Suppressor macrophage treated with lipopolysaccharide for 1 hour (primary cell): ENCODE data around the gene CHRM1.
"Not testable (repeated sequence)": the region's sequence is repeated elsewhere in the genome, so short reads cannot be mapped to it uniquely, and the experiment has no call there.

Experiments used
- DNase-seq, 3 donors: peaks; one replicate each; pipeline ENCODE4 v3.0.0-alpha.2; 2020 to 2022

Gene CHRM1, protein sequence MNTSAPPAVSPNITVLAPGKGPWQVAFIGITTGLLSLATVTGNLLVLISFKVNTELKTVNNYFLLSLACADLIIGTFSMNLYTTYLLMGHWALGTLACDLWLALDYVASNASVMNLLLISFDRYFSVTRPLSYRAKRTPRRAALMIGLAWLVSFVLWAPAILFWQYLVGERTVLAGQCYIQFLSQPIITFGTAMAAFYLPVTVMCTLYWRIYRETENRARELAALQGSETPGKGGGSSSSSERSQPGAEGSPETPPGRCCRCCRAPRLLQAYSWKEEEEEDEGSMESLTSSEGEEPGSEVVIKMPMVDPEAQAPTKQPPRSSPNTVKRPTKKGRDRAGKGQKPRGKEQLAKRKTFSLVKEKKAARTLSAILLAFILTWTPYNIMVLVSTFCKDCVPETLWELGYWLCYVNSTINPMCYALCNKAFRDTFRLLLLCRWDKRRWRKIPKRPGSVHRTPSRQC

GRCh38 chr11:62921201-62921572, at the start of gene CHRM1:
CHRM1 (minus strand) TSS chr11:62921363; CDS start chr11:62911100, 10,263 bp downstream.
- no peak for DNase-seq

- no peak for DNase-seq
Measured at GRCh38 chr11:62965574-62965973, 44.4 kb upstream of the CHRM1 start.

DNA sequence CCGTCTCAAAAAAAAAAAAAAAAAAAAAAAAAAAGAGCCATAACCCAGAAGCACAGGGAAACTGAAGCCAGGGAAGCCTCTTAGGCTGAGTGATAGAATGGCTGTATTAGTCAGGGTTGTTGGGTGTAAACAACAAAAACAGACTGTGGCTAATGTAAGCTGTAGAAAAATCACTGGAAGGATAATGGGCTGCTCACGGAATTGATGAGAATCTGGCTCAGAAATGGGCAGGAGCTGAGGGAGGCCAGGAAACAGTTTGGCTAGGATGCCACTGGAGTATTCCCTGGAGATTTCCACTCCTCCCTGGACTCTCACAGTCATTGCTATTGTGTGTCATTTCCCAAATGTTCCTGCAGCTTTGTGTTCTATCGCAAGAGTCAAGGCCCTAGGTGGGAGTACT, 41.2 kb upstream of the CHRM1 start:
- DNase-seq: no peak

GRCh38 chr11:62961017-62961570, 39.9 kb upstream of the CHRM1 start:
- no peak for DNase-seq

DNA sequence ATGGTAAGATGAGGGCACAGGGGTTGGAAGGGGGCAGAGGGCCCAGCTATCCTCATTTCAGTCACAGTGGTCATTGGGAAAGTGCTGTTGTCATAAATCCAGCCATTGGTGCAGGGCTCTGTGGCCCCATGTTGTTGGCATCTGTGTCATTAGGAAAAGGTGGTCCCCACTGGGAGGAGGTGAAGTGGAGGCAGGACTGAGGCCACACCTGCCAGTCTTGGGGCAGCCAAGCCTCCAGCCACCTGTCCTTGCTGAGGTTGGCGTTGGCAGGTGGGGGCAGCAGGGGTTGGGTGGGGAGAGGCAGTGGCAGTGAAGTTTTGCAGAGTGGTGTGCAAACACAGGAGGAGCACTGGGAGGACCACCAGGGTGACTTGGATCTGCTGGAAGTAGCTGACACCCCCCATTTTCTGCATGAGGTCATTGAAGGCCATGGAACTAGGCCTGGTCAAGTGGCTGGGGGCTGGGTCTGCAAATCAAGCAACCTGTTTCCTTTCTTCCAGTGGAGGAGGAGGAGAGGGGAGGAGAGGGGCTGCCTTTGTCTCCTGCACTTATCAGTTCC, 38.3 kb upstream of the CHRM1 start:
- no peak for DNase-seq

GRCh38 chr11:62958547-62959421, 37.6 kb upstream of the CHRM1 start:
- DNase-seq: peak; percentile 46 to 68 (median 47)

- DNase-seq: no peak
Measured at GRCh38 chr11:62957147-62957546, 36.0 kb upstream of the CHRM1 start.

GRCh38 chr11:62954478-62954877, 33.3 kb upstream of the CHRM1 start:
- DNase-seq: no peak

DNA sequence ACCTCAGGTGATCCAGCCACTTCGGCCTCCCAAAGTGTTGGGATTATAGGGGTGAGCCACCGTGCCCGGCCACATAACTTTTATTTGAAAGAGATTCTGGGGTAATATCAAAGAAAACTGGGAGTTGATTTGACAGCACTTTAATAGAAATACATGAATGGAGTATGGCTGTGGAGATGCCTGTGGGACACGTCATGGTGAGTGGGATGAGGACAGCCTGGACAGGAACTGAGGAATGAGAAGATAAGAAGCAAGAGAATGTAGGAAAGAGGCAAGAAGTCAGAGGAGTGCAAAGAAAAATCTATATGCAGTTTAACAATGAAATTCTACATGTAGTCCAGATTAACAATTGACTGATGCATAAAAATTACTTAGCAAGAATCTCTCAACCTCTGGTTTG, 32.6 kb upstream of the CHRM1 start:
- DNase-seq: no peak

DNA sequence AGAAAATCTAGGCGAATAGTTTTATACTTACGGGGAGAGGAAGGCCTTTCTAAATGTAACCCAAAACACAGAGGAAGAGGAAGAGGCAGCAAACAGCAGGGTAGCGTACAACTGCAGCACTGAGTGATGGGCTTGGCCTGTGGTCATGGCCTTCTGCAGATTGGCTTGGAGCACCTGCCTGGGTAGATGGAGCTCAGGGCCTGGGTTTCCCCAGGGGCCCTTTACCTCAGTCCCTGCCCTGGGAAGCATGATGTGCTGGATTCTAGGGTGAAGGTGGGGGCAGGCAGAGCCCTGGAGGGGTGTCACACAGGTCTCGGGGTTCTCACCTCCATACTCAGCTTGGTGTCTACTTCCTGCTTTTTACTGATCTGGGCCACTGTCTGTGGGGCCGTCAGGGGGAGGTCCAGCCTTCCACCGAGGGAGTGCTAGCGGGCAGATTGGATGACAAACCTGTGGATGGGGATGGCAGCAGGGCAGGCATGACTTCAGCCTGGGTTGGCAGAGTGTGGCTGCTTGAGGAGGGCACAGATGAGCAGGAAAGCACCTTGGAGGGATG, 27.7 kb upstream of the CHRM1 start:
- no peak for DNase-seq

DNA sequence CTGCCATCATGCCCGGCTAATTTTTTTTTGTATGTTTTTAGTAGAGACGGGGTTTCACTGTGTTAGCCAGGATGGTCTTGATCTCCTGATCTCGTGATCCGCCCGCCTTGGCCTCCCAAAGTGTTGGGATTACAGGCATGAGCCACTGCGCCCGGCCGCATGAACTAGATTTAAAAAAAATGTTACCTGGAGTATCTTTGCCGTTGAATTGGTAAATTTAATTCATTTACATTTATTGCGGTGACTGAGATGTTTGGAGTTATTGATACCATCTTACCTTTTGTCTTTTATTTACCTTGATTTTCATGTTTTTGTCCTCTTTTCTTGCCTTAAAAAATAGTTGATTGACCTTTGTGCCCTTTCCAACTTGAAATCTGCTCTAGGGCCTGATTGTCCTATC, 24.4 kb upstream of the CHRM1 start:
- DNase-seq: not testable (repeated sequence)

- peak in 2 of 3 donors; percentile 26 to 40 for DNase-seq
Measured at GRCh38 chr11:62937528-62937927, 16.4 kb upstream of the CHRM1 start.

DNA sequence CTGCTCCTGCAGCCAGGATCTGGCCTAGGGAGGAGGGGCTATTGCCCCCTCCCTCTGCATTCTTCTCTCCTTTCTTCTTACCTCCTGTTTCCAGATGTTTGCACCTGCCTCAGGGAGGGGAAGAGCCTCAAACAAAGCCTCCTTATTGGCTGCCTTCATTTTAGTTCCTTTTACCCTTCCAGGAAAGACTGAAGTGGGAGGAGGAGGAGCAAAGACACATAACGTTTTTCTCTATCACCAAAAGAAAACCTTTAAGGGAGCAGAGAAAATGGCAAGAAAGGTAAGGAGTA, 13.3 kb upstream of the CHRM1 start:
- no peak for DNase-seq

- DNase-seq: no peak
Measured at GRCh38 chr11:62933750-62934495, 12.8 kb upstream of the CHRM1 start.

DNA sequence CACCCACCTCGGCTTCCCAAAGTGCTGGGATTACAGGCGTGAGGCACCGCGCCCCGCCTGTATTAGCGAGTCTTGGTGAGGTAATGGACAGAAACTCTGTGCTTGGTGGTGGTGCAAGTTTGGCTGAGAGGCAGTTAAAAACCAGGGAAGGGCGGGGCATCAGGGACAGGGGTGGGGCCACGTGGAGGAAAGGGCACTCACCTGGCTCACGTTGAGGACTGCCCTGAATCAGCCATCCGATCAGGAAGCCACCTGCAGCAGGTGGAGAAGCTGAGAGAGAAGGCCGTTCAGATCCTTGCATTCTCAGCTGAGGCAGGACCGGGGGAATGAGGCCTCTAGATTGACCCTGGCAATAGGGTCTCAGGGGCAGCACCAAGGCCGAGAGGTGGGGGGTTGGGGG, 12.1 kb upstream of the CHRM1 start:
- no peak for DNase-seq

DNA sequence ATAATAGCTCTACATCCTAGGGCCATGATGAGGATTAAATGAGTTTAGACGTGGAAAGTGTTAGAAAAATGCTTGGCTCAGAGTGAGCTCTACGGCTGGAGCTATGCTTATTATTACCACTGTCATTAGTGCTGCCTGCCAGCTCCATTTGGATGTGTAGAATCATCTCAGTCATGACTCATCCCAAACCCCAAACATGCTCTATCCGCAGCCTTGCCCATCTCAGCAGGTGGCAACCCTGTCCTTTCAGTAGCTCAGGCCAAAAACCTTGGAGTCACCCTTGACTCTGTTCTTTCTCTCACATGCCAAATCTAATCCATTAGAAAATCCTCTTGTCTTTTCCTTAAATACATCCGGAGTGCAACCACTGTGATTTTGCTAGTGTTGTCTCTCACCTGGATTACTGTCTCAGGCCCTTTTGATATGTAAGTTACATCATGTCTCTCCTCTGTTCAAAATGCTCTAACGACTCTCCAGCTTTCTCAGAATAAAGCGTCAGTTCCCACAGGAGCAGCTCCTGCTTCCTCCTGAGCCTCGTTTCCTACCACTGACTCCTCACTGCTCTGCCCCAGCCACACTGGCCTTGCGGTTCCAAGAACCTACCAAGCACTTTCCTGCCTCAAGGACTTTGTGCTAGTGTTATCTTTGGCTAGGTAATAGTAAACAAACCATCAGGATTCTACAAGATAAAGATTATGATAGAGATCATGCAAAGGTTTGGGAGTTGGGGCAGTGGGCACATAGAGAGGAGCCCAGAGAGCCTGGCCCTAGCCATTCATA, 10.5 kb upstream of the CHRM1 start:
- DNase-seq: no peak

DNA sequence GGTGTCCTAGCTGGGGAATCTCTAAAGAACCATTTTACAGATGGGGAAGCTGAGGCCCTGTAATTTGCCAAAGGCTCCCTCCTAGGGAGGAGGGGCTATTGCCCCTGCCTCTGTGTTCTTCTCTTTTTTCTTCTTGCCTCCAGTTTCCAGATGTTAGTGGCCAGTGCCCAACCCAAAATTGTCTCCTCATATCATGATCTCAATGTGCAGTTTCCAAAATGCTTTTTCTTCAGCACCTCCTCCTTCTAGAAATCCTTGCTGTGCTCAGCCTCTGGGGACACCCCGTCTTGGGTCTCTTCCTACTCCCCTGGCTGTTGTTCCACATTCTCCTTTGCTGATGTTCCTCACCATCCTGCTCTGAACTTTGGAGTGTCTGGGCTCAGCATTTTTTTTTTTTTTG, 9.5 kb upstream of the CHRM1 start:
- no peak for DNase-seq

- DNase-seq: no peak
Measured at GRCh38 chr11:62930157-62930556, 9.0 kb upstream of the CHRM1 start.

- DNase-seq: no peak
Measured at GRCh38 chr11:62928011-62928410, 6.8 kb upstream of the CHRM1 start.

DNA sequence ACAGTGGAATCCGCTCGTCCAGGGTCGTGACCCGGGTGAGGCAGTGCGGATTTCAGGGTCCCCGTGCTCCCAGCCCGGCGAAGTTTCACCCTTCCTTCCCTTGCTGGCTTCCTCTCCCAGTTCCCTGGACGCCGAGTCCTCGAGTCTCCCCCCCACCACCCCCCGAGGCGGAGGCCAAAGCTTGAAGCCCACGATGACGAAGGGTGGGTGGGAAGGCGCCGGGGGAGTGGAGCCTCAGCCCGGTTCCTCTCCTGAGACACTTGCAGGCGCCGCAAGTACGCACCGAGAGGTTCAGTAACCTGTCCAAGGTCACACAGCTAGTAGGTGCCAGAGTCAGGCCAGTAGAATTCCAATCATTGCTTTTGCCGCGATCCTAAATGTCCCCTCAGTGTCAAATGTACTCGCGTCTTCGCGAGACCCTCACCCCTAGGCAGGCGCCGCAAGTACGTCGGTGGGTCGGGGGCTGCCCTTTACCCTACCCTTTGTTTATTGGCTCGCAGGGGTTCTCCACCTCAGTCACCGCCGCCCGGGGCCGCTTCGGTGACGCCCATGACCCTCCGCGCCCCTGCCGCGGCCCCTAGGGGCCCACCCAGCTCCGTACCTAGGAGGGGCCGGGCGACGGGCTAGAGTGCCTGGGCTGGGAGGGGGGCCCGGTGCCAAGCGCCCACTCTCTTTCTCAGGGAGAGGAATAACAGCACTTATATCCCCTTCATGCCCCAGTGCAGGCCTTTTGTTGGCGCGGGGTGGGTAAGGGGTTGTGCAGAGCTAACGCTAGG, 5.7 kb upstream of the CHRM1 start:
- no peak for DNase-seq
